GM23338 (cell line): Measurements from ENCODE around the gene TPST1. TPM values are rescaled to one million over a fixed set of nuclear protein-coding genes. Genes with fewer than 3 reads are reported as not detected.

Experiments used
- ATAC-seq: fragments of 200-7000 bp; cut with Tn5 transposase; 3 replicates; pipeline ENCODE4 v1.9.1; 2020
- DNase-seq: peaks from one replicate; pipeline ENCODE4 v3.0.0-alpha.2; 2015; ENCODE audit warnings: low spot score
- H2AFZ ChIP-seq: fragments of 200-600 bp; sonication (generic); 2 replicates; pipeline ENCODE4 v1.8.0; 2016; ENCODE audit warnings: antibody characterized with exemption, mild to moderate bottlenecking, moderate library complexity
- H3F3A ChIP-seq: fragments of 200-600 bp; sonication (generic); replicated peaks from 2 replicates; pipeline ENCODE4 v1.8.0; 2017; ENCODE audit warnings: antibody characterized with exemption, mixed run types, low read depth
- H3K27ac ChIP-seq: fragments of 200-600 bp; sonication (generic); 2 replicates; pipeline ENCODE4 v1.6.1; 2016; ENCODE audit warnings: low read depth
- H3K27me3 ChIP-seq: fragments of 200-600 bp; sonication (generic); 2 replicates; pipeline ENCODE4 v1.8.0; 2016; ENCODE audit warnings: mild to moderate bottlenecking, mixed run types, moderate library complexity; ENCODE audit not compliant: insufficient read depth
- H3K36me3 ChIP-seq: fragments of 200-600 bp; sonication (generic); 2 replicates; pipeline ENCODE4 v1.8.0; 2016; ENCODE audit warnings: mild to moderate bottlenecking; ENCODE audit not compliant: insufficient read depth
- H3K4me1 ChIP-seq: fragments of 200-600 bp; sonication (generic); 2 replicates; pipeline ENCODE4 v1.8.0; 2016; ENCODE audit warnings: mild to moderate bottlenecking, moderate library complexity; ENCODE audit not compliant: insufficient read depth
- H3K4me2 ChIP-seq: fragments of 200-600 bp; sonication (generic); 2 replicates; pipeline ENCODE4 v1.7.1; 2017; ENCODE audit warnings: mixed run types
- H3K4me3 ChIP-seq: fragments of 200-600 bp; sonication (generic); 2 replicates; pipeline ENCODE4 v1.6.1; 2016; ENCODE audit warnings: mixed run types
- H3K79me2 ChIP-seq: fragments of 200-600 bp; sonication (generic); replicated peaks from 2 replicates; pipeline ENCODE4 v1.8.0; 2017; ENCODE audit warnings: mild to moderate bottlenecking; ENCODE audit not compliant: insufficient read depth
- H3K9me2 ChIP-seq: fragments of 200-600 bp; sonication (generic); 2 replicates; pipeline ENCODE4 v1.8.0; 2017; ENCODE audit not compliant: insufficient read depth
- H4K20me1 ChIP-seq: fragments of 200-600 bp; sonication (generic); replicated peaks from 2 replicates; pipeline ENCODE4 v1.8.0; 2017; ENCODE audit warnings: mild to moderate bottlenecking; ENCODE audit not compliant: insufficient read depth
- H3K27ac Mint-ChIP-seq: 2 replicates; pipeline ENCODE4 v1.8.0; 2020; ENCODE audit warnings: inconsistent platforms, mild to moderate bottlenecking, moderate library complexity, mixed read lengths
- H3K27me3 Mint-ChIP-seq: 3 replicates; pipeline ENCODE4 v1.8.0; 2022; ENCODE audit warnings: low read depth, mild to moderate bottlenecking, moderate library complexity, mixed read lengths, inconsistent platforms; ENCODE audit not compliant: insufficient read depth, poor library complexity
- H3K36me3 Mint-ChIP-seq: 3 replicates; pipeline ENCODE4 v1.8.0; 2021; ENCODE audit warnings: low read depth, mild to moderate bottlenecking, inconsistent platforms, moderate library complexity, mixed read lengths
- H3K4me1 Mint-ChIP-seq: 3 replicates; pipeline ENCODE4 v1.8.0; 2020; ENCODE audit warnings: mild to moderate bottlenecking, inconsistent platforms, mixed read lengths
- H3K4me3 Mint-ChIP-seq: 3 replicates; pipeline ENCODE4 v1.8.0; 2021; ENCODE audit warnings: moderate library complexity, mild to moderate bottlenecking, inconsistent platforms, mixed read lengths
- H3K9me3 Mint-ChIP-seq: 3 replicates; pipeline ENCODE4 v1.8.0; 2020; ENCODE audit warnings: moderate library complexity, mild to moderate bottlenecking, inconsistent platforms, mixed read lengths
- CREB1 ChIP-seq: fragments of 250-450 bp; sonication (Bioruptor Pico); IDR thresholded peaks from 2 replicates; pipeline ENCODE4 v1.5.0; 2020; ENCODE audit warnings: low read depth, mild to moderate bottlenecking, moderate library complexity
- CTCF ChIP-seq, 2 experiments: fragments of 200-600 bp in 1 of 2; sonication (generic) in 1 of 2; conservative IDR thresholded peaks; 2 replicates each; pipeline versions ENCODE4 v1.5.1 to v1.6.1; 2016 to 2017; ENCODE audit warnings: antibody characterized with exemption in 2 of 2, low read depth in 2 of 2, mild to moderate bottlenecking in 2 of 2, moderate library complexity in 1 of 2
- EZH2 ChIP-seq: fragments of 200-600 bp; sonication (generic); IDR thresholded peaks from one replicate; pipeline ENCODE4 v1.8.0; 2017; ENCODE audit warnings: antibody characterized with exemption, mild to moderate bottlenecking, low read depth; ENCODE audit not compliant: unreplicated experiment
- EZH2phosphoT487 ChIP-seq: fragments of 200-600 bp; sonication (generic); IDR thresholded peaks from one replicate; pipeline ENCODE4 v1.8.1; 2018; ENCODE audit warnings: antibody characterized with exemption; ENCODE audit not compliant: unreplicated experiment
- JUNB ChIP-seq: IDR thresholded peaks from one replicate; pipeline ENCODE4 v1.6.1; 2016; ENCODE audit warnings: antibody characterized with exemption; ENCODE audit not compliant: unreplicated experiment
- ZNF114 ChIP-seq: fragments of 250-450 bp; sonication (Bioruptor Pico); IDR thresholded peaks from 2 replicates; pipeline ENCODE4 v1.5.0; 2020; ENCODE audit warnings: mild to moderate bottlenecking, moderate library complexity
- ZNF462 ChIP-seq: fragments of 250-450 bp; sonication (Bioruptor Pico); IDR thresholded peaks from 2 replicates; pipeline ENCODE4 v1.5.0; 2020; ENCODE audit warnings: mild to moderate bottlenecking, moderate library complexity
- polyA plus RNA-seq: library from polyadenylated mRNA; unstranded; fragments of >200 nt; fragmentation: Nextera tagmentation; extraction: Ambion mirVana; gene quantifications from 2 replicates; pipeline ENCODE4 v1.2.1, GENCODE V29; 2016
- total RNA-seq: library from RNA; depleted of rRNA; stranded (reverse); fragments of >200 nt; shearing (Covaris generic); gene quantifications from 2 replicates; pipeline ENCODE4 v1.2.3, GENCODE V29; 2014

Gene TPST1
- total and polyA plus RNA-seq, 2 experiments from 2014 or later, result 10.7 to 19.2 TPM

GRCh38 chr7:66256281-66256680, 51.1 kb downstream of the TPST1 start:
- no peak overlapping the region for H3K27ac ChIP-seq
- DNase-seq (no peak), ATAC-seq (no peak)
- peaks cover 15% of the 10 kb centered on the region; the same call in 1 of the 2 replicates for H3K4me1 ChIP-seq
- H3K36me3 ChIP-seq, result no peaks in the 10 kb centered on the region
- H3K4me3 Mint-ChIP-seq, result no peak overlapping the region
- H3K9me2 ChIP-seq, result no peaks in the 10 kb centered on the region; the same call in 1 of the 2 replicates
- no peaks in the 10 kb centered on the region for H3K27me3 ChIP-seq
- H4K20me1 ChIP-seq, result no peaks in the 10 kb centered on the region
- peaks cover 23% of the 10 kb centered on the region for H3K79me2 ChIP-seq
- no peaks in the 10 kb centered on the region for H3K36me3 Mint-ChIP-seq
- no peak overlapping the region for H3K4me2 ChIP-seq
- no peaks in the 10 kb centered on the region for H3F3A ChIP-seq
- H3K4me1 Mint-ChIP-seq, result peaks cover 13% of the 10 kb centered on the region
- no peak overlapping the region for H3K27ac Mint-ChIP-seq
- H2AFZ ChIP-seq, result no peak overlapping the region
- H3K27me3 Mint-ChIP-seq, result peaks cover 1% of the 10 kb centered on the region
- no peak overlapping the region for H3K4me3 ChIP-seq
- TF ChIP-seq CREB1 (CRISPR knock-in tag), result no peak
- no peak for TF ChIP-seq JUNB
- no peak for TF ChIP-seq EZH2
- TF ChIP-seq CTCF (conservative IDR thresholded peaks at IDR 0.05; ENCODE audit: low read depth in 2 of 2), result no peak
- TF ChIP-seq ZNF462 (CRISPR knock-in tag), result no peak
- TF ChIP-seq ZNF114 (CRISPR knock-in tag), result no peak
- TF ChIP-seq EZH2phosphoT487, result no peak
- no peaks in the 10 kb centered on the region for H3K9me3 Mint-ChIP-seq
